ENCODE measurements around the gene PDSS2.

DNA sequence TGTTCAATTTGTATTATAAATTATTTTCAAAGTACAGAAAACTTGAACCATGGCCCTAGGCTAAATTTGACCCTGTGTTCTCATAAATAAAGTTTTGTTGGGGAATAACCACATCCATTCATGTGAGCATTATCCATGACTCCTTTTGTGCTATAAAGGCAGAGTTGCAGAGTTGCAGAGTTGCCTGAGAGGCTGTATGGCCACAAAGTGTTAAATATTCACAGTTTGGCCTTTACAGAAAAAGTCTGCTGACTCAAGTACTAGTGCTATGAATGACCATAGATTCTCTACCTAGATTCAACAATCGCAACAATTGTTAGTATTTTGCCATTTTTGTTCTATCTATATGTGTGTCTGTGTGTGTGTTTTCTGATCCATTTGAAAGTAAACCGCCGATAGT, 297.8 kb downstream of the PDSS2 start:
- no peak for TF ChIP-seq POLR2A (IDR thresholded peaks at IDR 0.05)
- TF ChIP-seq, protein P1, sequence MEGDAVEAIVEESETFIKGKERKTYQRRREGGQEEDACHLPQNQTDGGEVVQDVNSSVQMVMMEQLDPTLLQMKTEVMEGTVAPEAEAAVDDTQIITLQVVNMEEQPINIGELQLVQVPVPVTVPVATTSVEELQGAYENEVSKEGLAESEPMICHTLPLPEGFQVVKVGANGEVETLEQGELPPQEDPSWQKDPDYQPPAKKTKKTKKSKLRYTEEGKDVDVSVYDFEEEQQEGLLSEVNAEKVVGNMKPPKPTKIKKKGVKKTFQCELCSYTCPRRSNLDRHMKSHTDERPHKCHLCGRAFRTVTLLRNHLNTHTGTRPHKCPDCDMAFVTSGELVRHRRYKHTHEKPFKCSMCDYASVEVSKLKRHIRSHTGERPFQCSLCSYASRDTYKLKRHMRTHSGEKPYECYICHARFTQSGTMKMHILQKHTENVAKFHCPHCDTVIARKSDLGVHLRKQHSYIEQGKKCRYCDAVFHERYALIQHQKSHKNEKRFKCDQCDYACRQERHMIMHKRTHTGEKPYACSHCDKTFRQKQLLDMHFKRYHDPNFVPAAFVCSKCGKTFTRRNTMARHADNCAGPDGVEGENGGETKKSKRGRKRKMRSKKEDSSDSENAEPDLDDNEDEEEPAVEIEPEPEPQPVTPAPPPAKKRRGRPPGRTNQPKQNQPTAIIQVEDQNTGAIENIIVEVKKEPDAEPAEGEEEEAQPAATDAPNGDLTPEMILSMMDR (IDR thresholded peaks at IDR 0.05): no peak
